BJ (cell line): ENCODE data around the gene CDKN2C. TPM values are rescaled to one million over a fixed set of nuclear protein-coding genes. Genes with fewer than 3 reads are reported as not detected.
"Not testable (repeated sequence)": the region's sequence is repeated elsewhere in the genome, so short reads cannot be mapped to it uniquely, and the experiment has no call there.

Experiments used
- CTCF ChIA-PET: fragments of 350-600 bp; formaldehyde crosslinking; extraction: SDS; loops from one replicate; lab custom pipeline; 2021; ENCODE audit warnings: antibody characterized with exemption, inconsistent platforms; lab: Yijun Ruan, JAX
- POLR2A ChIA-PET: fragments of 300-600 bp; sonication (Branson Sonifier 250); formaldehyde crosslinking; extraction: SDS; loops from one replicate; lab custom pipeline; 2021; ENCODE audit warnings: antibody characterized with exemption; lab: Charles Lee
- DNase-seq: peaks from one replicate; pipeline ENCODE4 v3.0.0-alpha.2; 2011; ENCODE audit warnings: low read depth
- H3K27me3 ChIP-seq: 2 replicates; pipeline ENCODE4 v1.6.0; 2011; ENCODE audit warnings: low read length; ENCODE audit not compliant: control insufficient read depth, insufficient read depth
- H3K36me3 ChIP-seq: 2 replicates; pipeline ENCODE4 v1.5.1; 2011; ENCODE audit warnings: low read length; ENCODE audit not compliant: control insufficient read depth, insufficient read depth
- H3K4me3 ChIP-seq: 2 replicates; pipeline ENCODE4 v1.5.1; 2011; ENCODE audit warnings: low read depth, mild to moderate bottlenecking, control low read depth, low read length
- polyA plus RNA-seq: library from polyadenylated mRNA; depleted of rRNA; stranded (reverse); fragments of >200 nt; gene quantifications from 2 replicates; pipeline ENCODE4 v1.2.3, GENCODE V29; 2011; rRNA removed
- TF ChIP-seq, protein P1 (sequence below): IDR thresholded peaks from 2 replicates; pipeline ENCODE4 v1.5.1; 2011; ENCODE audit warnings: low read depth, mild to moderate bottlenecking, control low read depth, inconsistent platforms, low read length, moderate library complexity; ENCODE audit not compliant: insufficient read depth

The CDKN2C gene
- polyA plus RNA-seq, 1 experiment, result 21.3 TPM

GRCh38 chr1:51002516-51002915 is 32.5 kb downstream of the CDKN2C start:
- Histone ChIP-seq H3K36me3 (no peaks in the 10 kb centered on the region), H3K27me3 (no peaks in the 10 kb centered on the region), H3K4me3 (no peak overlapping the region)
- ChIA-PET POLR2A (no interaction called here), CTCF (interaction anchor here (0.6 kb wide), 1 partner anchor 25 kb away, joined by 3 read pairs; no protein-coding TSS in a partner anchor)
- no peak for DNase-seq
- TF ChIP-seq, protein P1, sequence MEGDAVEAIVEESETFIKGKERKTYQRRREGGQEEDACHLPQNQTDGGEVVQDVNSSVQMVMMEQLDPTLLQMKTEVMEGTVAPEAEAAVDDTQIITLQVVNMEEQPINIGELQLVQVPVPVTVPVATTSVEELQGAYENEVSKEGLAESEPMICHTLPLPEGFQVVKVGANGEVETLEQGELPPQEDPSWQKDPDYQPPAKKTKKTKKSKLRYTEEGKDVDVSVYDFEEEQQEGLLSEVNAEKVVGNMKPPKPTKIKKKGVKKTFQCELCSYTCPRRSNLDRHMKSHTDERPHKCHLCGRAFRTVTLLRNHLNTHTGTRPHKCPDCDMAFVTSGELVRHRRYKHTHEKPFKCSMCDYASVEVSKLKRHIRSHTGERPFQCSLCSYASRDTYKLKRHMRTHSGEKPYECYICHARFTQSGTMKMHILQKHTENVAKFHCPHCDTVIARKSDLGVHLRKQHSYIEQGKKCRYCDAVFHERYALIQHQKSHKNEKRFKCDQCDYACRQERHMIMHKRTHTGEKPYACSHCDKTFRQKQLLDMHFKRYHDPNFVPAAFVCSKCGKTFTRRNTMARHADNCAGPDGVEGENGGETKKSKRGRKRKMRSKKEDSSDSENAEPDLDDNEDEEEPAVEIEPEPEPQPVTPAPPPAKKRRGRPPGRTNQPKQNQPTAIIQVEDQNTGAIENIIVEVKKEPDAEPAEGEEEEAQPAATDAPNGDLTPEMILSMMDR, result no peak

GRCh38 chr1:51005549-51005948 is 35.5 kb downstream of the CDKN2C start:
- H3K4me3 ChIP-seq, H3K36me3 ChIP-seq, H3K27me3 ChIP-seq, DNase-seq, POLR2A ChIA-PET: not testable (repeated sequence)
- CTCF ChIA-PET, result interaction anchor here (0.6 kb wide), 1 partner anchor 104 kb away, joined by 3 read pairs; no protein-coding TSS in a partner anchor

DNA sequence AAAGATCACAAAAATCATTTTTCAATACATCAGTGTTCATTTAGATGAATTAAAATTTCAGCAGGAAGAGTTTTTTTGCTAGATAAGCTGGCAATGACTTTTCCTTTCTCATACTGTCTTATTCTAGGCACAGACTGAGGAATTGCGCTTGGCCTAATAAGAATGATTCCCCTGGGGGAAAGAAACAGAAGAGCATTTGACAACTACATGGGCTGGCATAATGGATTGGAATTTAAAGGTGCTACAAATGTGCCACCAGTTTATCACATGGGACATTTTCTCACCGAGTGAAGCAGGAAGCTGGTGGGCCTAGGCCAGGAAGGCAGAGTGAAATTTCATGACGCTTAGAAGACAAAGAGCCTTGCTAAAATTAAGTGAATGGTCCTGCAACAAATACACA is 39.3 kb downstream of the CDKN2C start:
- ChIA-PET CTCF (interaction anchor here (1.0 to 1.1 kb wide), 2 partner anchors 51 to 80 kb away, joined by 3 to 5 read pairs; no protein-coding TSS in a partner anchor), POLR2A (no interaction called here)
- DNase-seq, result no peak
- TF ChIP-seq, protein P1, result no peak
- Histone ChIP-seq H3K27me3 (no peaks in the 10 kb centered on the region), H3K4me3 (no peak overlapping the region), H3K36me3 (no peaks in the 10 kb centered on the region)

DNA sequence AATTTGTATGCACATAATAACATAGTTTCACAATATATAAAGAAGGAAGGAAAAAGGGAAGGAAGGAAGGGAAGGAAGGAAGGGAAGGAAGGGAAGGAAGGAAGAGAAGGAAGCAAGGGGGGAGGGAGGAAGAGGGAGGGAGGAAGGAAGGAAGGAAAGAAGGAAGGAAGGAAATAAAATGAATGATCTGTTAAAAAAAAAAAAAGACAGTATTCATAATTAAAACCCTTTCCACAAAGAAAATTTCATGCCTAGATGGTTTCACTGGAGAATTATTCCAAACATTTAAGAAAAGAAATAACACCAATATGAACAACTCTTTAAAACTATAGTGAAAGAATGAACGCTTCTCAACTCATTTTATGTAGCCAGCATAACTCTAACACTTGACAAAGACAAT is 44.8 kb downstream of the CDKN2C start:
- POLR2A ChIA-PET, result no interaction called here
- CTCF ChIA-PET, result no interaction called here

DNA sequence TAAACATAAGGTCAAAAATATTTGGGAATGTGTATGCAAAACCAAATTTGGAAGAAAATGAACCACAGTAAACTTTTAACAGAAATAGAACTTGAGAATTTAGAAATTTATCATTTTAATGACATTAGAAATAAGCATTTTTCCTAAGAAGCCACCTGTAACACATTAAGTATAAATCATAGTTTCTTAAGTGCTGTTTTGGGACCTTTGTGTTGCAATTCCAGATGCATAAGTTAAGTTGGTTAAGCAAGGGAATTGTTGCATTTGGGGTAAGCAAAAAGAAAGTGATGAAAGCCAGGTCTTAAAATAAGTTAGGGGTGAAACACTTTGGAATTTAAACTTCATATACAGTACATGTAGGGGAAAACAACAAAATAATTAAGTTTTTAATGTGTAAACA is 49.8 kb downstream of the CDKN2C start:
- TF ChIP-seq, protein P1, result no peak
- Histone ChIP-seq H3K36me3 (no peaks in the 10 kb centered on the region), H3K4me3 (no peak overlapping the region), H3K27me3 (no peaks in the 10 kb centered on the region)
- CTCF ChIA-PET, result interaction anchor here (0.6 kb wide), 1 partner anchor 30 kb away, joined by 3 read pairs; no protein-coding TSS in a partner anchor
- POLR2A ChIA-PET, result no interaction called here
- peak; percentile 58 for DNase-seq

More for the DNA sequence above, 44.8 kb downstream of the CDKN2C start:
- no peak for DNase-seq
- H3K27me3 ChIP-seq, result no peaks in the 10 kb centered on the region
- TF ChIP-seq, protein P1, result no peak
- H3K36me3 ChIP-seq, result no peaks in the 10 kb centered on the region
- no peak overlapping the region for H3K4me3 ChIP-seq

Other genes starting within 250 kb of the CDKN2C start
- 15.5 and 28.6 TPM in 2 replicates for gene FAF1, start 10.0 kb upstream of the CDKN2C start, polyA plus RNA-seq
- not detected in 2 replicates for gene C1orf185, start 132.0 kb downstream of the CDKN2C start, polyA plus RNA-seq